ENCODE results near the gene ZNF385C.

DNA sequence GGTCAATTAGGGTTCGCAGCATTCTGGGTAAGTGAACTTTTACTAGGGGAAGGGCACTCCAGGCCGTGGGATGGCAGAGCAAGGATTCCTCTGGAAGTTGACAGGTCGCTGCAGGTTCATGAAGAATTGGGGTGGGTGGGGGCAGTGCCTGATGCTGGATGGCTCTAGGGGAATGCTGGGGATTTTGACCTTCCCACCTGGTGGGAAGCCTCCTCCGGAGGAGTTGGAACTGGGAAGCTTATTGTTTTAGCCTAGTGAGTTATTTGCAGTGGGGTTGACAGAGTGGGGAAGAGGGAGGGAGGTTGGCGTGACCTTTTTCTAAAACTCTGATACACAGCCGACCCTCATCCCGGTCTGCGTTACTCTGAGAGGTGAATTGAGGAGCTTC, 47.3 kb downstream of the ZNF385C start:
- no peak for TF ChIP-seq POLR2A (IDR thresholded peaks at IDR 0.05)
- TF ChIP-seq, protein P1, sequence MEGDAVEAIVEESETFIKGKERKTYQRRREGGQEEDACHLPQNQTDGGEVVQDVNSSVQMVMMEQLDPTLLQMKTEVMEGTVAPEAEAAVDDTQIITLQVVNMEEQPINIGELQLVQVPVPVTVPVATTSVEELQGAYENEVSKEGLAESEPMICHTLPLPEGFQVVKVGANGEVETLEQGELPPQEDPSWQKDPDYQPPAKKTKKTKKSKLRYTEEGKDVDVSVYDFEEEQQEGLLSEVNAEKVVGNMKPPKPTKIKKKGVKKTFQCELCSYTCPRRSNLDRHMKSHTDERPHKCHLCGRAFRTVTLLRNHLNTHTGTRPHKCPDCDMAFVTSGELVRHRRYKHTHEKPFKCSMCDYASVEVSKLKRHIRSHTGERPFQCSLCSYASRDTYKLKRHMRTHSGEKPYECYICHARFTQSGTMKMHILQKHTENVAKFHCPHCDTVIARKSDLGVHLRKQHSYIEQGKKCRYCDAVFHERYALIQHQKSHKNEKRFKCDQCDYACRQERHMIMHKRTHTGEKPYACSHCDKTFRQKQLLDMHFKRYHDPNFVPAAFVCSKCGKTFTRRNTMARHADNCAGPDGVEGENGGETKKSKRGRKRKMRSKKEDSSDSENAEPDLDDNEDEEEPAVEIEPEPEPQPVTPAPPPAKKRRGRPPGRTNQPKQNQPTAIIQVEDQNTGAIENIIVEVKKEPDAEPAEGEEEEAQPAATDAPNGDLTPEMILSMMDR (IDR thresholded peaks at IDR 0.05), result no peak
